ENCODE results near the gene DLGAP4. TPM values are rescaled to one million over a fixed set of nuclear protein-coding genes. Genes with fewer than 3 reads are reported as not detected.

The DLGAP4 gene
- total and polyA plus RNA-seq, 2 of the 13 experiments (the other 11 are each of a cell fraction or from before 2014, with no cell fraction given) = 15.2 to 26.7 TPM

- TF ChIP-seq, protein P1, sequence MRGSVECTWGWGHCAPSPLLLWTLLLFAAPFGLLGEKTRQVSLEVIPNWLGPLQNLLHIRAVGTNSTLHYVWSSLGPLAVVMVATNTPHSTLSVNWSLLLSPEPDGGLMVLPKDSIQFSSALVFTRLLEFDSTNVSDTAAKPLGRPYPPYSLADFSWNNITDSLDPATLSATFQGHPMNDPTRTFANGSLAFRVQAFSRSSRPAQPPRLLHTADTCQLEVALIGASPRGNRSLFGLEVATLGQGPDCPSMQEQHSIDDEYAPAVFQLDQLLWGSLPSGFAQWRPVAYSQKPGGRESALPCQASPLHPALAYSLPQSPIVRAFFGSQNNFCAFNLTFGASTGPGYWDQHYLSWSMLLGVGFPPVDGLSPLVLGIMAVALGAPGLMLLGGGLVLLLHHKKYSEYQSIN (CRISPR knock-in tag; IDR thresholded peaks at IDR 0.05; ENCODE audit: borderline replicate concordance) = no peak
- TF ChIP-seq MEIS1 (CRISPR knock-in tag; IDR thresholded peaks at IDR 0.05; ENCODE audit: borderline replicate concordance) (no peak), SIX1 (CRISPR knock-in tag; IDR thresholded peaks at IDR 0.05; ENCODE audit: borderline replicate concordance) (no peak), REST (IDR thresholded peaks at IDR 0.05; ENCODE audit: borderline replicate concordance in 1 of 2, low read depth in 1 of 2, low read length in 2 of 2) (no peak), SCMH1 (CRISPR knock-in tag; IDR thresholded peaks at IDR 0.05; ENCODE audit: borderline replicate concordance) (peak; percentile 64; the same call in 1 of the 2 replicates), CAMTA2 (CRISPR knock-in tag; IDR thresholded peaks at IDR 0.05; ENCODE audit: borderline replicate concordance) (no peak), MTERF4 (CRISPR knock-in tag; IDR thresholded peaks at IDR 0.05) (no peak), ZNF446 (CRISPR knock-in tag; IDR thresholded peaks at IDR 0.05) (no peak), JUND (CRISPR knock-in tag; IDR thresholded peaks at IDR 0.05) (no peak), NR1H2 (CRISPR knock-in tag; IDR thresholded peaks at IDR 0.05; ENCODE audit: borderline replicate concordance, low read depth) (no peak), ZBTB8A (CRISPR knock-in tag; IDR thresholded peaks at IDR 0.05; ENCODE audit: borderline replicate concordance, low read depth) (no peak), MBNL3 (CRISPR knock-in tag; conservative IDR thresholded peaks at IDR 0.05) (no peak), SMAD1 (CRISPR knock-in tag; IDR thresholded peaks at IDR 0.05; ENCODE audit: borderline replicate concordance, low read depth) (no peak), ZNF558 (CRISPR knock-in tag; IDR thresholded peaks at IDR 0.05; ENCODE audit: borderline replicate concordance) (no peak)
- TF ChIP-seq, protein P2, sequence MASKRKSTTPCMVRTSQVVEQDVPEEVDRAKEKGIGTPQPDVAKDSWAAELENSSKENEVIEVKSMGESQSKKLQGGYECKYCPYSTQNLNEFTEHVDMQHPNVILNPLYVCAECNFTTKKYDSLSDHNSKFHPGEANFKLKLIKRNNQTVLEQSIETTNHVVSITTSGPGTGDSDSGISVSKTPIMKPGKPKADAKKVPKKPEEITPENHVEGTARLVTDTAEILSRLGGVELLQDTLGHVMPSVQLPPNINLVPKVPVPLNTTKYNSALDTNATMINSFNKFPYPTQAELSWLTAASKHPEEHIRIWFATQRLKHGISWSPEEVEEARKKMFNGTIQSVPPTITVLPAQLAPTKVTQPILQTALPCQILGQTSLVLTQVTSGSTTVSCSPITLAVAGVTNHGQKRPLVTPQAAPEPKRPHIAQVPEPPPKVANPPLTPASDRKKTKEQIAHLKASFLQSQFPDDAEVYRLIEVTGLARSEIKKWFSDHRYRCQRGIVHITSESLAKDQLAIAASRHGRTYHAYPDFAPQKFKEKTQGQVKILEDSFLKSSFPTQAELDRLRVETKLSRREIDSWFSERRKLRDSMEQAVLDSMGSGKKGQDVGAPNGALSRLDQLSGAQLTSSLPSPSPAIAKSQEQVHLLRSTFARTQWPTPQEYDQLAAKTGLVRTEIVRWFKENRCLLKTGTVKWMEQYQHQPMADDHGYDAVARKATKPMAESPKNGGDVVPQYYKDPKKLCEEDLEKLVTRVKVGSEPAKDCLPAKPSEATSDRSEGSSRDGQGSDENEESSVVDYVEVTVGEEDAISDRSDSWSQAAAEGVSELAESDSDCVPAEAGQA (IDR thresholded peaks at IDR 0.05; ENCODE audit: low read depth) = no peak
- TF ChIP-seq, protein P2 (CRISPR knock-in tag; IDR thresholded peaks at IDR 0.05; ENCODE audit: borderline replicate concordance) = no peak
Observed at GRCh38 chr20:36496707-36497669, 190.8 kb downstream of the DLGAP4 start (continued).

Data from HepG2 (cell line).